ENCODE data around the gene PAQR8. TPM values are rescaled to one million over a fixed set of nuclear protein-coding genes. Genes with fewer than 3 reads are reported as not detected.

Gene PAQR8
- total RNA-seq, 6 experiments from 2014 or later, result 2.8 to 3.8 (median 3.1) TPM

DNA sequence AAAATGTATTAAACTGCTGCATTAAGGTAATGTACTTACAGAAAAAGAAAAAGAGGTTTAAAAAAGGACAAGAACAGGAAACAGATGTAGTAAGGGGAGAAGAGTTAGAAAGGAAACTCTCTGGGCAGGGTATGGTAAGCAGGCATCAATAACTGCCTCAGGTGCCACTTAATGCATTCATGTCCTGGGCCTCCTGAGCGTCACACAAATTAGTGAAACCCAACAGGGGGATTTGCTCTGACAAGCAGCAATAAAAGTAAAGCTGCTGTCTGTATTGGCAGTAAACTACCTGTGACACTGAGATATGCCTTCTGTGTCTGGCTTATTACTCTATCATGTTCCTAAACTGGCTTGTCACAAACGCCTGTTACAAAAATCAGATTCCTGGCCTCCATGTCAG lies 56.7 kb downstream of the PAQR8 start:
- H3K36me3 Mint-ChIP-seq (ENCODE audit: low read depth), result peaks cover 4% of the 10 kb centered on the region; the same call in 1 of the 2 replicates
- H3K4me1 Mint-ChIP-seq (ENCODE audit: low read depth), result peaks cover 50% of the 10 kb centered on the region
- no peaks in the 10 kb centered on the region for H3K9me3 Mint-ChIP-seq
- H3K27me3 Mint-ChIP-seq (ENCODE audit: insufficient read depth), result no peaks in the 10 kb centered on the region; the same call in 1 of the 2 replicates
- no peak overlapping the region for H3K4me3 Mint-ChIP-seq
- no peak overlapping the region for H3K27ac Mint-ChIP-seq
- TF ChIP-seq, protein P1, sequence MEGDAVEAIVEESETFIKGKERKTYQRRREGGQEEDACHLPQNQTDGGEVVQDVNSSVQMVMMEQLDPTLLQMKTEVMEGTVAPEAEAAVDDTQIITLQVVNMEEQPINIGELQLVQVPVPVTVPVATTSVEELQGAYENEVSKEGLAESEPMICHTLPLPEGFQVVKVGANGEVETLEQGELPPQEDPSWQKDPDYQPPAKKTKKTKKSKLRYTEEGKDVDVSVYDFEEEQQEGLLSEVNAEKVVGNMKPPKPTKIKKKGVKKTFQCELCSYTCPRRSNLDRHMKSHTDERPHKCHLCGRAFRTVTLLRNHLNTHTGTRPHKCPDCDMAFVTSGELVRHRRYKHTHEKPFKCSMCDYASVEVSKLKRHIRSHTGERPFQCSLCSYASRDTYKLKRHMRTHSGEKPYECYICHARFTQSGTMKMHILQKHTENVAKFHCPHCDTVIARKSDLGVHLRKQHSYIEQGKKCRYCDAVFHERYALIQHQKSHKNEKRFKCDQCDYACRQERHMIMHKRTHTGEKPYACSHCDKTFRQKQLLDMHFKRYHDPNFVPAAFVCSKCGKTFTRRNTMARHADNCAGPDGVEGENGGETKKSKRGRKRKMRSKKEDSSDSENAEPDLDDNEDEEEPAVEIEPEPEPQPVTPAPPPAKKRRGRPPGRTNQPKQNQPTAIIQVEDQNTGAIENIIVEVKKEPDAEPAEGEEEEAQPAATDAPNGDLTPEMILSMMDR (IDR thresholded peaks at IDR 0.05), result no peak
- DNase-seq, result no peak

DNA sequence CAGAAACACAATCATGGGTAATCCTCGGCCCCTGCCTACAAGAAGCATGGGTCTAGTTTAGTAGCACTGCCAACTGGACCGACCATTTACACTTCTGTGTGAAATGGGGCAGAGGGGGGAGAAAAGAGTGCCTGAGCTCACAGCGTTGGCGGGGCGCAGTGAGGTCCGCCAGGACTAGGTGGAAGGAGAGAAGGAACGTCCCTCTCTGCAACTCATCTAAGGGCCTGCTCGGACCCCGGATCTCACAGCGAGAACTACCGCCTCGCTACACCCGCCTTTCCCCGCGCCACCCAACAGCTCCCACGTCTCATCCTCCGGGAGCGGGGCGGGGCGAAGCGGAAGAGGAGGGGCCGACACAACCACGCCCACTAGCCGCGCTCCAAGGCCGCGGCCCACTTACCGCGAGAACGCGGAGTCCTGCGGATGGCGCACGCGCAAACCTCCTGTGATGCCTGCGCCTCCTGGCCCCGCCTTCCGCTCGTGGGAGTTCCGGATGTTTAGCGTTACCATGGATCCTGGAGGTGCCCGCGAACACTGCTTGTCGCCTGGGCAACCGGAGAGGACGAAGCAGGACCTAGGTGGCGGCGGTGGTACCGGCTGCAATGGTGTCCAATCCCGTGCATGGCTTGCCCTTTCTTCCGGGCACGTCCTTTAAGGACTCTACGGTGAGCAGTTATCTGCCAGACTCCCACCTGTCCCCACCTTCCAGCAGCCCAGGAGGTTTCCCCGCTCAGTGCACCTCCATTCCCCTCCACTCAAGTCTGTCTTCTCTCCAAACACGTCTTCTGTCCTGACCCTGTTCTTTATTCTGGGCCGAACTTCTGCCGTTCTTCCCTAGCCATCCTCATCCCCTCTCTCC lies 58.1 kb downstream of the PAQR8 start, which contains the start of gene EFHC1:
TSS of gene EFHC1 (plus strand) at position 534 of the 859 bp plus-strand sequence. CDS start at position 603, 69 bp downstream.
- H3K4me3 Mint-ChIP-seq, result no peak within 1 kb of the TSS
- H3K27me3 Mint-ChIP-seq (ENCODE audit: insufficient read depth), result no peaks in the 10 kb centered on the region; the same call in 1 of the 2 replicates
- peaks cover 47% of the 10 kb centered on the region for H3K4me1 Mint-ChIP-seq (ENCODE audit: low read depth)
- H3K9me3 Mint-ChIP-seq, result no peaks in the 10 kb centered on the region
- peak; percentile 98 for DNase-seq
- no peak within 1 kb of the TSS for H3K27ac Mint-ChIP-seq
- TF ChIP-seq, protein P1 (IDR thresholded peaks at IDR 0.05), result no peak
- peaks cover 4% of the 10 kb centered on the region; the same call in 1 of the 2 replicates for H3K36me3 Mint-ChIP-seq (ENCODE audit: low read depth)

DNA sequence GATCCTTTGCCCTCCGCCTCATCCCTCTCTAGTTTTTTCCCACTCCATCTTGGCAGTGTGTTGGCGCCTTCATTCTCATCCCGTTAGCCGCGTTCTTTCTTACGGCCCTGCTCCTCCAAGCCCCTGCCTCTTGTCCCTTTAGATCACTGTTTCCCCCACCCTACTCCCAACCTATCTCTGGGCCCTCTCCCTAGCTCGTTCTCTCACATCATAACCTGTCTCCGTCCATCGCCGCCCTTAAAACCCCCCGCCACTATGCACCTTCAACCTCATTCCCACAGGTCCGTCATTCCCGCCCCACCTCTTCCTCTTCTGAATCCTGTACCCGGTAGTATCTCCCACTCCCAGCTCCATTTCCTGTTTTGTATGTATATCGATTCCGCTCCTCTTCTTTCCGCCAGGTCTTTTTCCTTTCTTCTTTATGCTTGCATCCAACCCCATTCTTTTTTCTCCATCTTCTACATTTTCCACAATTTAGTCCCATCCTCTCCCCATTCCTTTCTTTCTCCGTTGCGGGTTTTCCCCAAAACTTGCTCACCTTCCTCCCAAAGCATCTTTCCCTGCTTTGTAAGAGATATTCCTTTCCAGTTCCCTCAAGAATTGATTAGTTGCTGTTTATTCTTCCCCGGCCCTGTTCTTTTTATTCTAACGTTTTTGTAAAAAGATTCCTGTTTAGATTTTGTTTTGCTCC lies 58.9 kb downstream of the PAQR8 start:
- Mint-ChIP-seq H3K4me1 (ENCODE audit: low read depth) (peaks cover 39% of the 10 kb centered on the region), H3K36me3 (ENCODE audit: low read depth) (peaks cover 4% of the 10 kb centered on the region; the same call in 1 of the 2 replicates), H3K9me3 (no peaks in the 10 kb centered on the region), H3K27me3 (ENCODE audit: insufficient read depth) (no peaks in the 10 kb centered on the region; the same call in 1 of the 2 replicates), H3K27ac (no peak overlapping the region), H3K4me3 (no peak overlapping the region)
- DNase-seq, result peak; percentile 24
- TF ChIP-seq, protein P1 (IDR thresholded peaks at IDR 0.05), result no peak

DNA sequence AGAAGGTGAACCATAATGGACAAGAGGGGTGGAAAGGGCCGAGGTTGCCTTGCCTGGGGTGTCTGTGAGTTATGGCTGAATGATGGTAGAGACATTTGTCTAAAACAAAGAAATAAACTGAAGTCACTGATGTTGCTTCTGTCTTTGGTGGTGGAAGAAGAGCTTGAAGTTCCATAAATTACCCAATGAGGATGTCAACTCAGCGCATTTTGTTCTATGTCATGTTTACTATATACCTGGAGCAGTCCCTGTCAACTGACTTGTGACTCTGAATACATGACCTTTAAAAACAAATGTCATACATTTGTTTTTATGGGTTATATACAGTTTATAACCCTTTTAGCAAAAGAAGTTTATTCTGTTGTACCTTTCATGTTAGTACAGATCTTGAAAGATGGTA lies 60.2 kb downstream of the PAQR8 start:
- Mint-ChIP-seq H3K36me3 (ENCODE audit: low read depth) (peaks cover 4% of the 10 kb centered on the region; the same call in 1 of the 2 replicates), H3K4me3 (no peak overlapping the region), H3K27ac (no peak overlapping the region), H3K4me1 (ENCODE audit: low read depth) (peaks cover 26% of the 10 kb centered on the region), H3K27me3 (ENCODE audit: insufficient read depth) (no peaks in the 10 kb centered on the region; the same call in 1 of the 2 replicates), H3K9me3 (no peaks in the 10 kb centered on the region)
- TF ChIP-seq, protein P1 (IDR thresholded peaks at IDR 0.05), result no peak
- no peak for DNase-seq

DNA sequence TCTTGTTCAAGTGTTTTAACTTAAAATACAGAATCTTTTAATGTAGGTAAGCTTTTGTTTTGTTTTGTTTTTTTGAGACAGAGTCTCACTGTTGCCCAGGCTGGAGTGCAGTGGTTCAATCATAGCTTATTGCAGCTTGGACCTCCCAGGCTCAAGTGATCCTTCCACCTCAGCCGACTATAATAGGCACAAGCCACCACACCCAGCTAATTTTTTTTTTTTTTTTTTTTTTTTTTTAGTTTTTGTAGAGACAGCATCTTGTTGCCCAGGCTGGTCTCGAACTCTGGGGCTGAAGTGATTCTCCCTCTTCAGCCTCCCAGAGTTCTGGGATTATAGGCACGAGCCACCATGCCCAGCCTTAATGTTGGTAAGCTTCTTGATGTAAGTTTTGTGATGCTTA lies 61.5 kb downstream of the PAQR8 start:
- H3K9me3 Mint-ChIP-seq, result no peaks in the 10 kb centered on the region
- peak overlapping the region; percentile 50; the same call in 1 of the 2 replicates for H3K4me3 Mint-ChIP-seq
- TF ChIP-seq, protein P1 (IDR thresholded peaks at IDR 0.05), result no peak
- H3K27me3 Mint-ChIP-seq (ENCODE audit: insufficient read depth), result no peaks in the 10 kb centered on the region; the same call in 1 of the 2 replicates
- H3K4me1 Mint-ChIP-seq (ENCODE audit: low read depth), result peaks cover 13% of the 10 kb centered on the region
- peak overlapping the region; percentile 78 for H3K27ac Mint-ChIP-seq
- DNase-seq, result no peak
- H3K36me3 Mint-ChIP-seq (ENCODE audit: low read depth), result peaks cover 2% of the 10 kb centered on the region

Measured in HFFc6 (cell line).